Measurements from ENCODE around the gene KCNN4.
A peak's percentile ranks its signal among the peaks of the same experiment; 100 is the strongest.
"Not testable (repeated sequence)": the region's sequence is repeated elsewhere in the genome, so short reads cannot be mapped to it uniquely, and the experiment has no call there.

KCNN4 gene

DNA sequence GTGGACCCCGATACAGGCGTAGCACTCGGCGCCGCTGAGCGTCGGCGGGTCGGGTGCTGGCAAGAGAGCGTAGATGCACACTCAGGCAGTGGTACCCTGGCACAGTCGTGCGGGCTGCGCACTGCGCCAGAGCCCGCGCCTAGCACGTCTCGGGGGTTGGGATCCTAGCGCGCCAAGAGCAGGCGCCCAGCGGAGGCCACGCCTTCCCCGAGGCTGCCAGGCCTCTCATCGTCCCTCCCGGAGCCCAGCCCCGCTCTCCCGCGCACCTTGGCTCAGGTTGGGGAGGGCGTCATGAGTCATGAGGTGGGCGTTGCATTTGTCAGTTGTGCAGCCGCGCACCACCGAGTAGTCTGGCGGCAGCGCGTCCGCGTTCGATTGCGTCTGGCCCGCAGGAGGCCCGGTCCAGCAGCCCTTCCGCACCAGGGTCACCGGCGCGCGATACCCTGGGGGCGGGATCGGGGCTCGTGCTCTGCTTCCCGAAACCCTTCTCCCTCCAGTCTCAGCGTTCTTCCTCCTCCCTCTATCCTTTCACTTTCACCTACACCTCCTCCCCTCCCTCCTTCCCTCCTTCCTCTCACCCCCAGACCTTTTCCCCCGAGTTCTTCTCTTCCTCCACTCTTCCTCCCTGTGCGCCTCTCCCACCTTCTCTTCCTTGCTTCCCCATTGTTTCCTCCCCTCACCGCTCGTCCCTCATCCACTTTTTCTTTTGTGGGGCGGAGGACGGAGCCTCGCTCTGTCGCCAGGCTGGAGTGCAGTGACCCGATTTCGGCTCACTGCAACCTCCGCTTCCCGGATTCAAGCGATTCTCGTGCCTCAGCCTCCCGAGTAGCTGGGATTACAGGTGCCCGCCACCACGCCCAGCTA lies 18.0 kb upstream of the KCNN4 start:
- peak; percentile 79 for DNase-seq

DNA sequence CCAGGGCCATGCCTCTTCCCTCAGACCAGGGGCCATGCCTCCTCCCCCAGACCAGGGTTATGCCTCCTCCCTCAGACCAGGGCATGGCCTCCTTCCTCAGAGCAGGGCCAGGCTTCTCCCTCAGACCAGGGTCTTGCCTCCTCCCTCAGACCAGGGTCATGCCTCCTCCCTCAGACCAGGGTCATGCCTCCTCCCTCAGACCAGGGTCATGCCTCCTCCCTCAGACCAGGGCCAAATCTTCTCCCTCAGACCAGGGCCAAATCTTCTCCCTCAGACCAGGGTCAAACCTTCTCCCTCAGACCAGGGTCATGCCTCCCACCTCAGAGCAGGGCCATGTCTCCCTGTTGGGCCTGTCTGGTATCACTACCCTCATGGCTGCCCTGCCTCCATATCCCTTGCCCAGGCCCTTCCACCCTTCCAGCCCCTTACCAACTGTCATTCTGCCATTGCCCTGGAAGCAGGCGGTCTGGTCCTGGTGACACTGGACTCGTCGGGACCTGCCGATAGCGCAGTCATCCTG lies 17.3 kb upstream of the KCNN4 start:
- DNase-seq, result no peak

DNA sequence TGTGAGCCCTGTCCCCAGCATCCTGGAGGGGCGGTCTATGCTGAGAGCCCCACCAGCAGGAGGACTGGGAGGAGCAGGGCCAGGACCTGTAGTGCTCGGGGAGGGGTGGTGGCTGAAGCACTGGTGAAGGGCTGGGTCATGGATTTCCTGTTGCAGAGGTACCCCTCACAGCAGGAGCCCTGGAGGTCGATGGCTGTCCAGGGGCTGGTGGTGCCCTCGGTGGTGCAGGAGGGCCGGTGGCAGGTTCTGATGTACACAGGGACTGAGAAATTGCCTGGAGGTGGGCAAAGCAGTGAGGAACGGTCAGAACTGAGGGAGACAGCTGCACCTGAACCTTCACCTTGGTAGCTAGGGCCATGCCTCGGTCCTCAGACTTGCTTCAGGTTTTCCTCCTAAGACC lies 16.8 kb upstream of the KCNN4 start:
- no peak for DNase-seq

DNA sequence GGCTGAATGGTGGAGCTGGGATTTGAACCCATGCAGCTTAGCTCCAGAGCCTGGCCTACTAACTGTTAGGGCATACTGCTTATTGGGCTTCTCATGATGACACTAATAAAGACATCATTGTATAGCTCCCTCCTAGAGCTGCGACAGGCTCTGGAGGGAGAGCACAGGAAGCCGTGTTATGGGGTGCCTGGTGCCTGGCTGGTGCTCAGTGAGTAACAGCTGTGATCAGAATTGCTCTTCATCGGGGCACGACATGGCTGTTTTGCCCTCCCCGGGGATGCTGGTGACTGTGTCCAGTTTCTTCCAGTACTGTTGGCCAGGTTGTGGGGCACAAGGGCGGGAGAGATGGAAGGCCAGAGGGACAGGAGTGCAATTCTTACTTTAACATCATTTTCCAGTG lies 16.3 kb upstream of the KCNN4 start:
- no peak for DNase-seq

DNA sequence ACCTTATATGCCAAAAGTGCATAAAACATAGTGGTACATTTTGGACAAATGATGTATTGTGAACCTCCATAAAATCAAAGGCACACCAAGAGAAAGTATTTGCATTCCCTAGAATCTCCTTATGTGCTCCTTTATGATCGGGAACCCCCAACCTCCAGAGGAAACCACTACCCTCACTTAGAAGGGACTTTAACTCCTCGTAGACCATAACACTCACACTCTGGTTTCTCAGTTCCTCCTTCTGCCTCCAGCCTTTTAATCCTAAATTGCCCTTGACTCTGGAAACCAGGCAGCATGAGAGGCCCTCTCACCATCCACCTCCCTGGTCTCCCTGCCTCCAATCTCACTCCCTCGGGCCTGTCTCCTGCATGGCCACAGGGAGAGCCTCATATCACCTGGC lies 9.8 kb upstream of the KCNN4 start:
- no peak for DNase-seq

DNA sequence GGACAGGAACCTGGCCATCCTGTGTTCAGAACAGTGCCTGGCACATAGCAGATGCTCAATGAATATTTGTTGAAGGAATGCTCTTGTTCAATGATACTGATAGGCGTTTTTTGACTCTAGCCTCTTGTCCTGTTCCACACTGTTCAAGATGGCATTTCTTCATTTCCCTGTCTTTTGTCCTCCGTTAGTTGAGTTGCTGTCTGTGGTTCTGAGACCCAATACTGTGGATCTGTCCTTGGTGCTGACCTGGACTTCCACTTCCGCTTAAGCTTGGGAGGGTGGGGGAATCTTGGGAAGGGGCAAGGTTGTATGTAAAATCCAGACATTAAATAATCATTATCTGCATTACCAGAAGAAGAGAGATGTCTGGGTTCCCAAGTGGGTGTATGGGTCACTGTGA lies 8.3 kb upstream of the KCNN4 start:
- DNase-seq, result no peak

DNA sequence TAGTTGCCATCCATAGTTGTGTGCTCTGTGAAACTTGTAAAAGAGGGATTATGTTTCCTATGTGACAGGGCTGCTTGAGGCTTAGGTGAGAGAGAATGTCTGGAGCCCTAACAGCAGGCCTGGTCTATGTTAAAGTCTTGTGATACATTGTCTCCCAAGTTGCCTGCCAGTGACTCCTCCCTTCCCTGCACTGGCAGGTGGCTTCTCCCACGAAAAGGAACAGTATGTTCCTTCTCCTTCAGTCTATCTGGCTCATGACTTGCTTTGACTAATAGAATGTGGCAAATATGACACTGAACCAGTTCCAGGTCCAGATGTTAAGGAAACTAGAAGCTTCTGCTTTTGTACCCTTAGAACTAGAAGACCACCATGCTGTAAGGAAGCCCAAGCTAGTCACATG lies 5.9 kb upstream of the KCNN4 start:
- no peak for DNase-seq

DNA sequence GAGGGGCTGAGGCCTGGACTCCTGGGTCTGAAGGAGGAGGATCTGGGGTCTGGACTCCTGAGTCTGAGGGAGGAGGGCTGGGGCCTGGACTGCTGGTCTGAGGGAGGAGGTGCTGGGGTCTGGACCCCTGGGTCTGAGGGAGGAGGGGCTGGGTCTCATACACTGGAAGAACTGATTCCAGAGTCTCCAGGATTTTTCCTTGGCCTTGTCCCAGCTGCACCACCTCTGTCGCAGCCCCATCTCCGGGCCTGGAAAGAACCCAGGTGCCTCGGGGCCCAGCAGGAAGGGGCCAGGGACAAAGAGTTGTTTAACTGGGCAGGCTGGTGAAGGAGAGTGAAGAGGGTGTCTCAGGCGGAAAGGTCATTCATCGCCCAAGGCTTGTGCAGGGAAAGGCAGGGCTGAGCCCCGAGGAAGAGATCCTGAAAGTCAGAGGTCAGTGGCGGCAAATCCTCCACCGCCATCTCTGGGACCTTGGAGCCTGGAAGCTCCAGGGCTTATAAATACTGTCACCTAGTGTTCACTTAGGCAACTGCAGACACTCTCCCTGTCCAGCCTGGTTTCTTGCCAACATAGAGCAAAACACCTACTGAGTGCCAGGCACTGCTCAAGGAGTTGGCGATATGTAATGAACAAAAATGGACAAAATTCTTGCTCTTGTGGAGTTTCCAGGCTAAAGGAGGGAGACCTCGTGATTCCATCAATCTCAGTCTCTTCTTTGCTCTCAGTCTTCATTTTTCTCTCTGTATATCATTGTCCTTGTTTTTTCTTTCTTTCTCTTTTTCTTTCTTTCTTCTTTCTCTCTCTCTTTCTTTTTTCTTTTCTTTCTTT lies 4.4 kb upstream of the KCNN4 start:
- peak; percentile 34 for DNase-seq

DNA sequence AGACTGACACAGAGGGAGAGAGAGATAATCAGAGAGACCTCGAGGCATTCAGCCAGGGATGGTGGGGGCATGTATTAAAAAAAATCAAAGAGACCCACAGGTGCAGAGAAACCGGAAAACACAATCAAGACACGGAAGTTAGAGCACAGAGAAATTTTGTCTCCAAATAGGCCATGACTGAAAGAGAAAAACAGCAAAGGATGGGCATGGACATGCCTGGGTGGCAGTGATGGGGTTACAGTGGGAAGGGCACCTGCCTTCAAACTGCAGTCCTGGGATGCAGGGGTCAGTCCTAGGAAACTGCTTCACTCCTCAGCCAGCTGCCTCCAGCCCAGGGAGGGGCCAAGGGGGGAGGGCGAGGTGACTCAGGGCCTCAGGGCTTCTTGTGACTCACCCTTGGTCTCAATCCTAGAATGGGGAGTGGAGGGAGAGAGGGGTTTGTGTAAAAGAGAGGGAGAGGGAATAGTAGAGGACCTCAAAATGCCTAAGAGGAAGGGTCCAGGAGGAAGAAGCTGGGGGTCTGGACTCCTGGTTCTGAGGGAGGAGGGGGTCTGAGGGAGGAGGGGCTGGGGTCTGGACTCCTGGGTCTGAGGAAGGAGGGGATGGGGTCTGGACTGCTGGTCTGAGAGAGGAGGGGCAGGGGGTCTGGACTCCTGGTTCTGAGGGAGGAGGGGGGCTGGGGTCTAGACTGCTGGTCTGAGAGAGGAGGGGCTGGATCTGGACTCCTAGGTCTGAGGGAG lies 3.6 kb upstream of the KCNN4 start:
- DNase-seq, result peak; percentile 74

DNA sequence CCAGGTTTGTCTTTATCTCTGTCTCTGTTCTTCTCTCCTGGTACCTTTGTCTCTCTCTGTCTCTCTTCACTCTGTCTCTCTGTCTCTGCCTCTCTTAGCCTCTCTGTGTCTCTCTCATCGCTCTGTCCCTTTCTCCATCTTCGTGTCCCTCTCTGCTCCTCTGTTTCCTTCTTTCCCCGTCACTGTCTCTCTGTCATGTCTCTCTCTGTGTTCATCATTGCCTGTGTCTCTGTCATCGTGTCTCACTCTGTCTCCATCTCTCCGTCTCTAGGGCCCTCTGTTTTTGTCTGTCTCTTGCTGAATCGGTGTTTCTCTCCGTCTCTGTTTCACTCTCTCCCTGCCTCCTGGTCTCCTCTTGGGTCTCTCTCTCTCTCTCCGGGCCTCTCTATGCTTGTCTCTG lies 2.9 kb upstream of the KCNN4 start:
- DNase-seq, result no peak

DNA sequence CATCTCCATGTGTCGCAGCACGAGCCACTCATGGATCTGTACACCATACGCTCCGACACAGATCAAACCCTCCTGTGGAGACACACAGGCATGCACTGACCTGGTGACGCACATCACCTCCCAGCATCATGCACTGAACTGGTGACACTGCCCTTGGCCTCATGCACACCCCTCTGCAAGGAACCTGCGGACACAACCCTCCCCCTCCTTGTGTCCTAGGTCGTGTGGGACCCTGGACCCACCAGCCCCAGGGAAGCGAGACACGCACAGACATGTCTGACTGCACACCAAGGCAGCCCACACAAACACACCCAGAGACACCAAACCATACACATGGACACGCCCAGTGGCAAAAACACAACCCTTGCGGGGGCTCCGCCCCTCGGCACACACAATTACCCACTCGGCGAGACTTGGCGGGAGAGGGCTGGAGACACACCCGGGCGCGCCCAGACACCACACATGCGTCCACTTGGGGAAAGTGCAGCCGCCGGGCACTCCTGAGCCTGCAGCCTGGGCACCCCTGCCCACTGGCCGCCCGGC lies 2.0 kb upstream of the KCNN4 start:
- no peak for DNase-seq

DNA sequence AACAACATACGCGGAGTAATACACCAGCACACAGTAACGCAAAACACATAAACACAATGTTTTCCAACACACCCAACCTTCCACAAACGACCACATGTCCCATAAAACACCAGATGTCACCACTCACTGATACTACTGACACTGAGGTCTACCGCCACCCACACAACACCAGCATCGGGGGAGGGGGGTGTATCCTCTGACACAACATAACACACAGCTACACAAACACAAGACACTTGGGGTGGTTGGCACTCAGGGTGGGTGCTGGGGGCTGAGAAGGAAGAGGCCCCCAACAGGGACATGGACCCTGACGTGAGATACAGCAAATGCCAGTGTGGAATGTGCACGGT lies 1.5 kb upstream of the KCNN4 start:
- no peak for DNase-seq

DNA sequence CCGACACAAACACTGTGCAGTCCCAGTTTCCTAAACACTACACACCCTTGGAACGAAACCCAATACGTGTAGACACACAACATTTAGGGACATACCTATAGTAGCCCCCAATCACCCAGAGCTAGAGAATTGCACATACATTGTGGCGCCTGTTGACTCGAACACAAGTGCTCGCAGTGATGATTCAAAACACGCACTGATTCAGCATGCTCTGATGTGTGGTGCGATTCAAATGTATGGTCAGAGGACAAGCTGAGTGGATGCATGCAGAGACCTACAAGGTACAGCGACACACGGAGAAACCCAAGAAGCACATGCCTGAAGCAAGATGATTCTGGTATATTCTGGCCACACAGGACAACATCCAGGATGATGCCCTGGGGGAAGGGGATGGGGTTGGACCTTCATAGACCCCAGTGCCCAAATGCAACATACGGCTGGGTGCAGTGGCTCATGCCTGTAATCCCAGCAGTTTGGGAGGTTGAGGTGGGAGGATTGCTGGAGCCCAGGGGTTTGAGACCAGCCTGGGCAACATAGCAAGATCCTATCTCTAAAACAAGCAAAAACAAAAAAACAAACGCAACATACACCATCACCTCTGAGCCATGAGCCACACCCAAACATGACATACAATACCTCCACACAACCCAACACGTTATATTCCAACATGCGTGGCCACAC lies 997 bp upstream of the KCNN4 start:
- DNase-seq, result no peak

DNA sequence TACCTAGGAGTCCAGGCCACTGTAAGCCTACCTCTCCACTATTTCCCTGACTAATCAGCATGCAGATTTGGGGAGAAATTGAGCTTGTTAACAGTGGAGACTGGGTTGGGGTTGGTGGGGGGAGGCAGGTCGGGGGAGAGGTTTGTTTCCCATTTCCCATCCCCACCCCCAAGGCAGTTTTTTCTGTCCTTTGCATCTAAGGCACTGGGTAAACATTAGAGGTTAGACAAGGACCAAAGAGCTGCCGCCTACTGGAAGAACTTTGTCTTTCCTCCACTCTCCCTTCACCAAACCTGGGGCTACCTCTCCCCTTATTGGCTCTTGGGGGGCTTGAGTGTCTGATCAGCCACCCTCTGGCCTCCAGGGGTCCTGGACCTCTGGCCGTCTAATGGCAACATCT lies 953 bp downstream of the KCNN4 start:
- DNase-seq, result no peak

DNA sequence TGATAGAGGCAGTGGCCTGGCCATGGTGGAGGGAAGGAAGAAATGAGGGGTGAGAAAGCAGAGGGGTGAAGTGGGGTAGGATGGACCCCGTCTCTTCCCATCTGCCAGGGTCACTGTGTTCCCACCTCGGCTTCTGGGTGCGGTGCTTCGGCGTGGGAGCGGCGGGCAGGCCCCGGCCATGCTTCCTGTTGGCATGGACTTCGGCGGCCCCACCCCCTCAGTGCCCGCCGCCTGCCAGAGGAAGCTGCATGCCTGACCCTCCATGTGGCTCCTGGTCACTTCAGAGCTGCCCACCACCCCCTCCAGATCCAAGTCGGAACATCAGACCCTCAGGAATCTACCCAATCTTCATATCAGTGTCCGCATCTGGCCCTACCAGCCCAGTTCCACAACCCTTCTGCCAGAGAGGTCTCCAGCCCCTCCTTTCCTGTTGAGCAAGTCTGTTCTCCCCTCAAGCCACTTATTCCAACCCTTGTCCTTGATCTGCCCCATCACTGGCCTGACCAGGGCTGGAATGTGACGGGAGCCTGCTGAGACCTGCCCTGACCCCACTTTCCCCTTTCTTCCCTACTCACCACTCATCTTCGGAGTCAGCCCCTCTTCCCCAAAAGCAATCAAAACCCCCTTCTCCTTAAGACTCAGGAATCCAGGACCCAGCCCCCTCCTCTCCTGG lies 1.5 kb downstream of the KCNN4 start:
- no peak for DNase-seq

DNA sequence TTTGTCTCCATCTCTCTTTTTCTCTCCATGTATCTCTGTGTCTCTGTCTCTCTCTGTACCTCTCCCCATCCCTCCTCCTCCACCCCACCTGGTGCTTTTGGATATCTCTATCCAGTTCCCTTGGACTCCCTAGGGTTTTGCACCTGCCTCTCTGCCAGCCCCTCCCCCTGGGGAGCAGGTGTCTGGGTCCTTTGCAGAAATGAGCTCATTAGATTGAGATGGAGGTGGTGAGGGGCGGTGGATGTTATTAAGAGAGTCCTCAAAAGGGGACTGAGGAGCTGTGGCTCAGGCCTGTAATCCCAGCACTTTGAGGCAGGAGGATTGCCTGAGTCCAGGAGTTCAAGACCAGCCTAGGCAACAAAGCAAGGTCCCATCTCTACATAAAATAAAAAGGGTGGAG lies 2.1 kb downstream of the KCNN4 start:
- DNase-seq, result no peak

DNA sequence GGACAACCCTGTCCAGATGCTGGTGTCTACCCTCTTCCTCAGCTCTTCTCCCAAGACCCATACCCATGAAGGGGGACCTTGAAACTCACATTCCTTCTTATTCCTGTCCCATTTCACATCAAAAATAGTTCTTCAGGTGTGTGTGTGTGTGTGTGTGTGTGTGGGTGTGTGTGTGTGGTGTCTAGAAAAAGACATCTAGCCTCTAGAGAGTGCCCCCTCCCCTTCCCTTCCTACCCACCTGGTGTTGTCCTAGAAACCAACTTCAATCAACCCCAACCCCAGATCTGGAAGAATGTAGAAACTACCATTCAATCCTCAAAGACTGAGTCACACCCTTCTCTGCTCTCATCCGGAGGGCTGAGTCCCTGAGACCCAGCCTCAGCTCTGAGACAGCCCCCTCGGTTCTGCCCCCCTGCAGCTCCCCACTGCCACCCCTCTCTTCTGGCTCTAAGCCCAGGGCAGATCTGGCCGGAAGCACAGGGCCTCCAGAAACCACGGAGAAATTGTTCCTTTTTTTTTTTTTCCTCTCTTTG lies 3.5 kb downstream of the KCNN4 start:
- peak; percentile 30 for DNase-seq

DNA sequence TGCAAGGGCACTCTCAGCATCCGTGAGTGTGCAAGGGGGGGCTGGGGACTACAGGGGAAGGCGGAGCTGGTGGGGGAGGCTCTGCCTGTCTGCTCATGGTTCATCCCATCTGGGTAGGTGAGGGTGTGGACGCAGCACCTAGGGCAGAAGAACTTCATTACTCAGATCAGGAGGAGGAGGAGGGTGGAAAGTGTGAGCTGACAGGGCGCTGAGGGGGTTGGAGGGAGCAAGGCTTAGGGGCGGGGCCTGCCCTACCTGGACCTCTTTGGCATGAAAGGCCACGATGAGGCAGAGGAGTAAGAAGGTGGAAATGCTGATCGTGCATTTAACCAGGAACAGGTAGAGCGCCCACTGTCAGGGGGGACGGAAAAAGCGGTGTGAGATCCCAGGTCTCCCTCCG lies 4.5 kb downstream of the KCNN4 start:
- peak; percentile 86 for DNase-seq

DNA sequence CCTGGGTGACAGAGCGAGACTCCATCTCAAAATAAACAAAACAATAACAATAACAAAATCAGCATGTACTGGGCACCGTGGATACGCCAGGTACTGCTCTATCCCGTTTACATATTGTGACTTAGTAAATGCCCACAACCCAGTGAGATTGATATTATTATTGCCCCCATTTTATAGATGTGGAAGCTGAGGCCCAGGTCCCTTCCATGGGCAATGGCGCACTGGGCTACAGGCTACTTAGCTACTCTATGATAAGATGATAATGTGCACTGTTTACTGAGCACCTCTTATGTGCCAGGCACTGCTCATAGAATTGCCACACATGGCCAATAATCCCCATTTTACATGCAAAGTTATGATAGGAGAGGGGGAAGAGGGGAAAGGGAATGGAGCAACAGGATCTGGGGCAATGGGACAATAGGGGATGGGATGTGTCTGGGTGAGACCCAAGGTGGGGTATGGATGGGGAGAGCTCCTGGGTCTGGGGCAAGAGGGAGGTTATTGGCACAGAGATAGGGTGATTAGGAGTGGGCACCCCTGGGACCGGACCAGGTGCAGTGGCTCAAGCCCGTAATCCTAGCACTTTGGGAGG lies 5.4 kb downstream of the KCNN4 start:
- DNase-seq, result no peak

DNA sequence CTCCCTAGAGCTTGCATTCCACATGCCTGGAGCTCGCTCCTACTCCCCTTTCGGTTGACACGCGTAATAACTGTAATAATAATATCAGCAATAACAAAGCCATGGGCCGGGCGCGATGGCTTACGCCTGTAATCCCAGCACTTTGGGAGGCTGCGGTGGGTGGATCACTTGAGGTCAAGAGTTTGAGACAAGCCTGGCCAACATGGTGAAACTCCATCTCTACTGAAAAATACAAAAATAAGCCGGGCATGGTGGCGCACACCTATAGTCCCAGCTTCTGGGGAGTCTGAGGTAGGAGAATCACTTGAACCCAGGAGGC lies 5.9 kb downstream of the KCNN4 start:
- not testable (repeated sequence) for DNase-seq

Measured in activated naive CD4-positive, alpha-beta T cell treated with anti-CD3 and anti-CD28 coated beads, Interleukin-2, amount 50 U/mL, for 16 hours (primary cell).